Suprapubic skin (tissue), 4 donors: Measurements from ENCODE around the gene KPTN.

Experiments used
- POLR2A ChIP-seq, 2 donors: fragments of 450-650 bp; IDR thresholded peaks; one replicate each; pipeline ENCODE4 v1.6.1; 2017; ENCODE audit warnings: antibody characterized with exemption in 2 of 2, mild to moderate bottlenecking in 2 of 2, moderate library complexity in 2 of 2
- POLR2AphosphoS5 ChIP-seq, 3 donors: sonication (generic); formaldehyde crosslinking; IDR thresholded peaks; one replicate each; pipeline ENCODE4 v1.6.1; 2017; ENCODE audit warnings: antibody characterized with exemption in 3 of 3
- TF ChIP-seq, protein P1 (sequence below), 2 donors: fragments of 200-600 bp in 1 of 2; fragments of 450-650 bp in 1 of 2; sonication (generic) in 1 of 2; IDR thresholded peaks; one replicate each; pipeline ENCODE4 v1.5.1; 2016 to 2019; ENCODE audit warnings: antibody characterized with exemption in 2 of 2, mild to moderate bottlenecking in 1 of 2, moderate library complexity in 1 of 2

DNA sequence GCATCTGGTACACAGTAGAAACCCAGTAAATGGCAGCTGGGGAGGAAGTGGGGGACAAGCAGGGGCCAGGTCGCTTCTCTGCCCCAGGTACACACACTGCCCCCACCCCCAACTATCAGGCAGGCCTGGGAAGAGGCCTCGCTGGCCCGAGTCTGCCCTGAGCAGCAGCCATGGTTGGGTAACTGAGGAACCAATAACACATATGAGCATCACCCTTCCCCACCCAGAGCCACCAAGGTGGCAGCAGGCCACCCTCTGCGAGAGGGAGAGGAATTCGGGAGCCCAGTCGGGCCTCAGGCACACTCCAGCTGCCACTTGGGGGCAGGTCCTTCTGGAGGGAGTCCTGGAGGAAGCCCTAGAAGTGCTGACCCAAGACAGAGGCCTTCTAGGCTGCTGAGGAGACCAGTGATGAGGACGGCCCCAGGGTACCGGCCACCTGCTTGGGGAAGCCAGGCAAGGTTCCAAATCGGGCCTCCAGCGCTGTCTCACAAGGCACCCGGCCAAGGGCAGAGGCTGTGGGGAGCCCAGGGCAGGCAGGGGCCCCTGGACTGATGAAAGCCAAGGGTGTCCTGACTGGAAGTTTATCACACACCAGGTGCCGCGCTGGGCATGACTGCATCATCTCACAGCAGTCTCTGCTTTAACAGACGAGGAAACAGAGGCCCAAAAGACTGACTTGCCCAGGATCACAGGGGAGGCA, 14.0 kb upstream of the KPTN start:
- TF ChIP-seq, protein P1, sequence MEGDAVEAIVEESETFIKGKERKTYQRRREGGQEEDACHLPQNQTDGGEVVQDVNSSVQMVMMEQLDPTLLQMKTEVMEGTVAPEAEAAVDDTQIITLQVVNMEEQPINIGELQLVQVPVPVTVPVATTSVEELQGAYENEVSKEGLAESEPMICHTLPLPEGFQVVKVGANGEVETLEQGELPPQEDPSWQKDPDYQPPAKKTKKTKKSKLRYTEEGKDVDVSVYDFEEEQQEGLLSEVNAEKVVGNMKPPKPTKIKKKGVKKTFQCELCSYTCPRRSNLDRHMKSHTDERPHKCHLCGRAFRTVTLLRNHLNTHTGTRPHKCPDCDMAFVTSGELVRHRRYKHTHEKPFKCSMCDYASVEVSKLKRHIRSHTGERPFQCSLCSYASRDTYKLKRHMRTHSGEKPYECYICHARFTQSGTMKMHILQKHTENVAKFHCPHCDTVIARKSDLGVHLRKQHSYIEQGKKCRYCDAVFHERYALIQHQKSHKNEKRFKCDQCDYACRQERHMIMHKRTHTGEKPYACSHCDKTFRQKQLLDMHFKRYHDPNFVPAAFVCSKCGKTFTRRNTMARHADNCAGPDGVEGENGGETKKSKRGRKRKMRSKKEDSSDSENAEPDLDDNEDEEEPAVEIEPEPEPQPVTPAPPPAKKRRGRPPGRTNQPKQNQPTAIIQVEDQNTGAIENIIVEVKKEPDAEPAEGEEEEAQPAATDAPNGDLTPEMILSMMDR (IDR thresholded peaks at IDR 0.05), result no peak
- TF ChIP-seq POLR2AphosphoS5 (IDR thresholded peaks at IDR 0.05), result no peak
- no peak for TF ChIP-seq POLR2A (IDR thresholded peaks at IDR 0.05)
